Keratinocyte (primary cell): ENCODE results near the gene PKNOX2.

Source experiments
- EZH2 ChIP-seq: IDR thresholded peaks from one replicate; pipeline ENCODE4 v1.6.1; 2012; ENCODE audit warnings: inconsistent platforms, mild to moderate bottlenecking, low read length, moderate library complexity
- TF ChIP-seq, protein P1 (sequence below), 3 experiments: IDR thresholded peaks in 1 of 3; conservative IDR thresholded peaks in 1 of 3; optimal IDR thresholded peaks in 1 of 3; 2 replicates in 2 of 3; 3 replicates in 1 of 3; pipeline versions ENCODE3 to v1.5.1; 2011; ENCODE audit warnings: low read length in 3 of 3, mild to moderate bottlenecking in 3 of 3, moderate library complexity in 2 of 3, control low read depth in 1 of 3, inconsistent platforms in 1 of 3; ENCODE audit not compliant: insufficient read depth in 2 of 3; ENCODE audit errors: extremely low read depth in 1 of 3

DNA sequence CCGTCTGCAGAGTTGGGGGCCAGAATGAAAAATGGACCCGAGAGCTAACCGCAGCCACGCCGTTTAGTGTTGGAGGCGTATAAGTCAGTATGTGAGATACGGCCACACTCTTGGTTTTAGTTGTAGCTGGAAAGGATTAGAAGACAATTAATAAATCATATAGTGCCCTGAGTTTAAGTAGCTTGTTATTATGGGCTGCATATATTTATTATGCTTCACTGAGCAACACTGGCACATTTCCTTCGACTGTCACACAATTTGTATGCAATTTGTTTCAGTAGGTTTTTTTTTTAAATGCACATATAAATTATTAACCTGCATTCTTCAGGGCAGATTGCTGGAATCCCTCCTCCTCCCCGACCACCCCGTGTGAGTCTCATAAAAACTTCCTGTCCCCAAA lies 56.9 kb downstream of the PKNOX2 start:
- TF ChIP-seq, protein P1, sequence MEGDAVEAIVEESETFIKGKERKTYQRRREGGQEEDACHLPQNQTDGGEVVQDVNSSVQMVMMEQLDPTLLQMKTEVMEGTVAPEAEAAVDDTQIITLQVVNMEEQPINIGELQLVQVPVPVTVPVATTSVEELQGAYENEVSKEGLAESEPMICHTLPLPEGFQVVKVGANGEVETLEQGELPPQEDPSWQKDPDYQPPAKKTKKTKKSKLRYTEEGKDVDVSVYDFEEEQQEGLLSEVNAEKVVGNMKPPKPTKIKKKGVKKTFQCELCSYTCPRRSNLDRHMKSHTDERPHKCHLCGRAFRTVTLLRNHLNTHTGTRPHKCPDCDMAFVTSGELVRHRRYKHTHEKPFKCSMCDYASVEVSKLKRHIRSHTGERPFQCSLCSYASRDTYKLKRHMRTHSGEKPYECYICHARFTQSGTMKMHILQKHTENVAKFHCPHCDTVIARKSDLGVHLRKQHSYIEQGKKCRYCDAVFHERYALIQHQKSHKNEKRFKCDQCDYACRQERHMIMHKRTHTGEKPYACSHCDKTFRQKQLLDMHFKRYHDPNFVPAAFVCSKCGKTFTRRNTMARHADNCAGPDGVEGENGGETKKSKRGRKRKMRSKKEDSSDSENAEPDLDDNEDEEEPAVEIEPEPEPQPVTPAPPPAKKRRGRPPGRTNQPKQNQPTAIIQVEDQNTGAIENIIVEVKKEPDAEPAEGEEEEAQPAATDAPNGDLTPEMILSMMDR (optimal IDR thresholded peaks at IDR 0.05 in 1 of 3, IDR thresholded peaks at IDR 0.05 in 1 of 3, conservative IDR thresholded peaks at IDR 0.05 in 1 of 3; ENCODE audit: extremely low read depth in 1 of 3, insufficient read depth in 2 of 3, low read length in 3 of 3), result no peak
- no peak for TF ChIP-seq EZH2
